CD14-positive monocyte (primary cell): ENCODE results near the gene CUBN. TPM values are rescaled to one million over a fixed set of nuclear protein-coding genes. Genes with fewer than 3 reads are reported as not detected.

ENCODE experiments used
- DNase-seq, 3 donors: peaks; one replicate each; pipeline ENCODE4 v3.0.0-alpha.2; 2011 to 2022
- H2AFZ ChIP-seq: 2 replicates; pipeline ENCODE4 v1.6.0; 2012; ENCODE audit warnings: mild to moderate bottlenecking, low read depth, low read length, inconsistent platforms; ENCODE audit not compliant: insufficient read depth, poor library complexity, severe bottlenecking
- H3K27ac ChIP-seq, 2 donors: 1 replicate in 1 of 2; 2 replicates in 1 of 2; pipeline ENCODE4 v1.5.1; 2012 to 2013; ENCODE audit warnings: low read length in 2 of 2, control low read depth in 1 of 2, inconsistent platforms in 1 of 2, low read depth in 1 of 2, mild to moderate bottlenecking in 1 of 2
- H3K27me3 ChIP-seq, 2 donors: one replicate each; pipeline versions ENCODE4 v1.6.0 to v1.6.1; 2011 to 2013; ENCODE audit warnings: low read length in 2 of 2; ENCODE audit not compliant: control insufficient read depth in 2 of 2, insufficient read depth in 2 of 2
- H3K36me3 ChIP-seq, 2 donors: replicated peaks in 1 of 2; 1 replicate in 1 of 2; 2 replicates in 1 of 2; pipeline versions ENCODE4 v1.5.1 to v1.6.1; 2012 to 2013; ENCODE audit warnings: low read length in 2 of 2, control low read depth in 1 of 2, inconsistent platforms in 1 of 2, mild to moderate bottlenecking in 1 of 2; ENCODE audit not compliant: insufficient read depth in 2 of 2, control insufficient read depth in 1 of 2
- H3K4me1 ChIP-seq, 2 donors: 1 replicate in 1 of 2; 2 replicates in 1 of 2; pipeline versions ENCODE4 v1.5.1 to v1.6.1; 2012 to 2013; ENCODE audit warnings: low read length in 2 of 2, control low read depth in 1 of 2, inconsistent platforms in 1 of 2, mild to moderate bottlenecking in 1 of 2, moderate library complexity in 1 of 2; ENCODE audit not compliant: insufficient read depth in 2 of 2, control insufficient read depth in 1 of 2
- H3K4me2 ChIP-seq: replicated peaks from 2 replicates; pipeline ENCODE3; 2012; ENCODE audit warnings: low read length, moderate library complexity, mild to moderate bottlenecking; ENCODE audit not compliant: poor library complexity, severe bottlenecking; ENCODE audit errors: extremely low read depth
- H3K4me3 ChIP-seq, 3 experiments: fragments of 200-600 bp in 1 of 3; sonication (generic) in 1 of 3; replicated peaks in 1 of 3; 1 replicate in 2 of 3; 2 replicates in 1 of 3; pipeline ENCODE4 v1.5.1; 2011 to 2013; ENCODE audit warnings: low read length in 3 of 3, mild to moderate bottlenecking in 3 of 3, control low read depth in 2 of 3, low read depth in 2 of 3, inconsistent platforms in 1 of 3, moderate library complexity in 1 of 3
- H3K79me2 ChIP-seq: 2 replicates; pipeline ENCODE4 v1.6.0; 2012; ENCODE audit warnings: mild to moderate bottlenecking, control low read depth, inconsistent platforms, low read length, moderate library complexity; ENCODE audit not compliant: insufficient read depth
- H3K9ac ChIP-seq: 2 replicates; pipeline ENCODE4 v1.6.0; 2017; ENCODE audit warnings: low read length, mild to moderate bottlenecking; ENCODE audit not compliant: insufficient read depth, poor library complexity, severe bottlenecking
- H3K9me3 ChIP-seq, 2 donors: replicated peaks in 1 of 2; 1 replicate in 1 of 2; 2 replicates in 1 of 2; pipeline versions ENCODE4 v1.5.1 to v1.6.1; 2012 to 2013; ENCODE audit warnings: low read length in 2 of 2, control low read depth in 1 of 2; ENCODE audit not compliant: control insufficient read depth in 1 of 2, insufficient read depth in 1 of 2
- H4K20me1 ChIP-seq: 2 replicates; pipeline ENCODE4 v1.6.0; 2012; ENCODE audit warnings: mild to moderate bottlenecking, low read length, control low read depth, moderate library complexity; ENCODE audit not compliant: insufficient read depth
- H3K27ac Mint-ChIP-seq, 7 donors: one replicate each; pipeline ENCODE4 v1.8.0; 2020; ENCODE audit warnings: mild to moderate bottlenecking in 7 of 7, mixed read lengths in 7 of 7, moderate library complexity in 6 of 7, inconsistent platforms in 2 of 7
- H3K27me3 Mint-ChIP-seq, 3 donors: one replicate each; pipeline ENCODE4 v1.8.0; 2021 to 2022; ENCODE audit warnings: low read depth in 3 of 3, mild to moderate bottlenecking in 3 of 3, mixed read lengths in 3 of 3, moderate library complexity in 3 of 3, inconsistent platforms in 1 of 3
- H3K36me3 Mint-ChIP-seq, 2 donors: one replicate each; pipeline ENCODE4 v1.8.0; 2020; ENCODE audit warnings: mixed read lengths in 2 of 2, inconsistent platforms in 1 of 2, mild to moderate bottlenecking in 1 of 2
- H3K4me1 Mint-ChIP-seq: one replicate; pipeline ENCODE4 v1.8.0; 2020; ENCODE audit warnings: mild to moderate bottlenecking, mixed read lengths
- H3K4me3 Mint-ChIP-seq, 2 donors: one replicate each; pipeline ENCODE4 v1.8.0; 2020; ENCODE audit warnings: mild to moderate bottlenecking in 2 of 2, mixed read lengths in 2 of 2, moderate library complexity in 1 of 2
- H3K9me3 Mint-ChIP-seq, 7 donors: one replicate each; pipeline ENCODE4 v1.8.0; 2020 to 2022; ENCODE audit warnings: mixed read lengths in 7 of 7, mild to moderate bottlenecking in 6 of 7, moderate library complexity in 6 of 7, inconsistent platforms in 2 of 7
- WGBS: methylation state at CpG from one replicate; pipeline ENCODE4 v1.1.5; 2013; ENCODE audit warnings: missing lambda C conversion rate; ENCODE audit not compliant: insufficient coverage; 5-methylcytosine and 5-hydroxymethylcytosine counted together
- intact Hi-C, 2 donors: fragments of 100-400 bp; cut with micrococcal nuclease; formaldehyde crosslinking; loops; one replicate each; pipeline versions ENCODE4 v1.15.0 to v1.15.1; 2023
- polyA plus RNA-seq, 3 donors: library from polyadenylated mRNA; depleted of rRNA in 1 of 3; unstranded in 2 of 3; stranded (reverse) in 1 of 3; fragments of 300-500 nt in 2 of 3; fragments of >200 nt in 1 of 3; fragmentation: Illumina TruSeq in 2 of 3; gene quantifications; 1 replicate in 2 of 3; 2 replicates in 1 of 3; pipeline ENCODE4 v1.2.3, GENCODE V29; 2012 to 2021
- TF ChIP-seq, protein P1 (sequence below): fragments of 200-600 bp; IDR thresholded peaks from one replicate; pipeline ENCODE4 v1.8.0; 2022; ENCODE audit warnings: antibody characterized with exemption, mild to moderate bottlenecking

Gene CUBN
- polyA plus RNA-seq, 3 donors: 0.95 TPM; not detected in 2

DNA sequence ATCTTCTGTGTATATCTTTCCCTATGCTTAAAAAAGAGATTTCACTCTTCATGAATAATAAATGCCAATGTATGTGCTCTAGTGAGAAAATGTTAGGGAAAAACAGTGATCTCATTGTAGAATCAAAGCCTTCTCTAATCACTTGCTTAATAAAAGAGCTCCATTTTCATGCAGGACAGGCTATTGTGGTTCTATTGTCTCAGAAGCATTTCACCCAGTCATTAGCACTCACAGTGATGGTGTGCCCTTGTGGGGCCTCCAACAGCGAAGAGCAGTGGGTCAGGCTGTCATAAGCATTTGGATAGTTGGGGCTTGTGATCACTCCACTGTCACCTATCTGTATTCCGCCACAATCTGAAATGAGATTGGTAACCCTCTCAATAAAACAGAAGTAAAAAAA is 228.5 kb downstream of the CUBN start:
- H4K20me1 ChIP-seq: no peaks in the 10 kb centered on the region
- no CpG with 5 or more reads among the region's 2 CpGs for WGBS
- Mint-ChIP-seq H3K4me3 (no peak overlapping the region), H3K4me1 (peaks cover 14% of the 10 kb centered on the region), H3K9me3 (peaks cover 0 to 13% (median 2%) of the 10 kb centered on the region in 7 donors), H3K36me3 (peaks cover 0 to 3% of the 10 kb centered on the region in 2 donors), H3K27me3 (no peaks in the 10 kb centered on the region), H3K27ac (no peak overlapping the region)
- peaks cover 8 to 12% of the 10 kb centered on the region in 2 donors for H3K4me1 ChIP-seq
- H3K36me3 ChIP-seq: no peaks in the 10 kb centered on the region
- no peak overlapping the region for H3K4me2 ChIP-seq
- H3K9me3 ChIP-seq: no peaks in the 10 kb centered on the region
- H2AFZ ChIP-seq: no peak overlapping the region
- H3K27ac ChIP-seq: no peak overlapping the region
- TF ChIP-seq, protein P1, sequence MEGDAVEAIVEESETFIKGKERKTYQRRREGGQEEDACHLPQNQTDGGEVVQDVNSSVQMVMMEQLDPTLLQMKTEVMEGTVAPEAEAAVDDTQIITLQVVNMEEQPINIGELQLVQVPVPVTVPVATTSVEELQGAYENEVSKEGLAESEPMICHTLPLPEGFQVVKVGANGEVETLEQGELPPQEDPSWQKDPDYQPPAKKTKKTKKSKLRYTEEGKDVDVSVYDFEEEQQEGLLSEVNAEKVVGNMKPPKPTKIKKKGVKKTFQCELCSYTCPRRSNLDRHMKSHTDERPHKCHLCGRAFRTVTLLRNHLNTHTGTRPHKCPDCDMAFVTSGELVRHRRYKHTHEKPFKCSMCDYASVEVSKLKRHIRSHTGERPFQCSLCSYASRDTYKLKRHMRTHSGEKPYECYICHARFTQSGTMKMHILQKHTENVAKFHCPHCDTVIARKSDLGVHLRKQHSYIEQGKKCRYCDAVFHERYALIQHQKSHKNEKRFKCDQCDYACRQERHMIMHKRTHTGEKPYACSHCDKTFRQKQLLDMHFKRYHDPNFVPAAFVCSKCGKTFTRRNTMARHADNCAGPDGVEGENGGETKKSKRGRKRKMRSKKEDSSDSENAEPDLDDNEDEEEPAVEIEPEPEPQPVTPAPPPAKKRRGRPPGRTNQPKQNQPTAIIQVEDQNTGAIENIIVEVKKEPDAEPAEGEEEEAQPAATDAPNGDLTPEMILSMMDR: no peak
- no peaks in the 10 kb centered on the region for H3K27me3 ChIP-seq
- no peak for DNase-seq
- no peak overlapping the region for H3K4me3 ChIP-seq
- H3K9ac ChIP-seq: no peak overlapping the region
- intact Hi-C loops: loop anchor here in 1 of 2 donors (10.0 kb wide), 1 partner anchor 334 kb away; no protein-coding TSS in a partner anchor
- H3K79me2 ChIP-seq: no peaks in the 10 kb centered on the region

DNA sequence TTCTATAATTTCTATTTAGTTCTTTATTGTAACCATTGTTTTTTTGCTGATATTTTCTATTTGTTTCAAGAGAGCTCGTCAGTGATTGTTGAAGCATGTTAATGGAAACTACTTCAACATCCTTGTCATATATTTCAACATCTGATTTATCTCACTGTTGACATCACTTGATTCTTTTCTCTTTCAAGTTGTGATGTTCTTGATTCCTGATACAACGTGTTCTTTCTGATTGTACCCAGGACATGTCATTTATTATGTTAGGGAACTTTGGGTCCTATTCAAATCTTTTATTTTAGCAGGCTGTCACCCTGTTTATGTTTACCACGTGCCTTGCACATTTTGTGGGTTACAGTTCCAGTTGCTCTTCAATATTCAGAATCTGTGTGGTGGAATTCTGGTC is 232.6 kb downstream of the CUBN start:
- Mint-ChIP-seq H3K27me3 (peaks cover 0 to 4% (median 0%) of the 10 kb centered on the region in 3 donors), H3K27ac (no peak overlapping the region), H3K36me3 (peaks cover 0 to 1% of the 10 kb centered on the region in 2 donors), H3K4me3 (no peak overlapping the region), H3K9me3 (peaks cover 0 to 5% (median 2%) of the 10 kb centered on the region in 7 donors), H3K4me1 (no peaks in the 10 kb centered on the region)
- WGBS: 100% methylated on average over 1 of the region's 3 CpGs
- Histone ChIP-seq H3K79me2 (no peaks in the 10 kb centered on the region), H3K36me3 (no peaks in the 10 kb centered on the region), H3K4me3 (no peak overlapping the region), H3K27ac (no peak overlapping the region), H3K9ac (no peak overlapping the region), H3K4me2 (no peak overlapping the region), H3K4me1 (no peaks in the 10 kb centered on the region), H2AFZ (no peak overlapping the region), H4K20me1 (no peaks in the 10 kb centered on the region), H3K9me3 (no peaks in the 10 kb centered on the region), H3K27me3 (no peaks in the 10 kb centered on the region)
- intact Hi-C loops: no loop called here
- no peak for DNase-seq
- TF ChIP-seq, protein P1: no peak
